Mononuclear cell (primary cell): ENCODE measurements around the gene ETF1. TPM values are rescaled to one million over a fixed set of nuclear protein-coding genes. Genes with fewer than 3 reads are reported as not detected.
"Not testable (repeated sequence)": the region's sequence is repeated elsewhere in the genome, so short reads cannot be mapped to it uniquely, and the experiment has no call there.

Experiments
- H3K27me3 ChIP-seq: 2 replicates; pipeline ENCODE4 v1.6.0; 2011; ENCODE audit warnings: low read length, control low read depth; ENCODE audit not compliant: insufficient read depth
- H3K4me1 ChIP-seq: 2 replicates; pipeline ENCODE4 v1.5.1; 2011; ENCODE audit warnings: mild to moderate bottlenecking, low read length, control low read depth; ENCODE audit not compliant: insufficient read depth
- H3K4me3 ChIP-seq: 2 replicates; pipeline ENCODE4 v1.5.1; 2011; ENCODE audit warnings: mild to moderate bottlenecking, low read length, moderate library complexity
- H3K9me3 ChIP-seq: 2 replicates; pipeline ENCODE4 v1.5.1; 2011; ENCODE audit warnings: low read depth, mild to moderate bottlenecking, control low read depth, low read length
- total RNA-seq: library from RNA; depleted of rRNA; stranded (reverse); fragments of >200 nt; gene quantifications from one replicate; pipeline ENCODE4 v1.2.3, GENCODE V29; 2012

The ETF1 gene
- total RNA-seq, 1 donor = 189 TPM

- Histone ChIP-seq H3K4me1 (peaks cover 7% of the 10 kb centered on the region), H3K4me3 (no peak overlapping the region), H3K9me3 (no peaks in the 10 kb centered on the region), H3K27me3 (no peaks in the 10 kb centered on the region)
Observed at GRCh38 chr5:138523406-138523805, 19.6 kb downstream of the ETF1 start.

GRCh38 chr5:138520971-138521370 is 22.1 kb downstream of the ETF1 start:
- Histone ChIP-seq H3K4me1 (peaks cover 7% of the 10 kb centered on the region), H3K27me3 (no peaks in the 10 kb centered on the region), H3K4me3 (no peak overlapping the region), H3K9me3 (no peaks in the 10 kb centered on the region)

GRCh38 chr5:138517437-138517836 is 25.6 kb downstream of the ETF1 start:
- Histone ChIP-seq H3K27me3 (no peaks in the 10 kb centered on the region), H3K4me3 (no peak overlapping the region), H3K4me1 (peaks cover 7% of the 10 kb centered on the region), H3K9me3 (no peaks in the 10 kb centered on the region)

- Histone ChIP-seq H3K9me3 (no peaks in the 10 kb centered on the region), H3K27me3 (no peaks in the 10 kb centered on the region), H3K4me1 (peaks cover 4% of the 10 kb centered on the region), H3K4me3 (no peak overlapping the region)
Observed at GRCh38 chr5:138515556-138516245, 27.3 kb downstream of the ETF1 start.

- H3K4me3 ChIP-seq = no peak overlapping the region
- H3K4me1 ChIP-seq = no peaks in the 10 kb centered on the region
- H3K27me3 ChIP-seq = no peaks in the 10 kb centered on the region
- no peaks in the 10 kb centered on the region for H3K9me3 ChIP-seq
Observed at GRCh38 chr5:138514021-138514420, 29.0 kb downstream of the ETF1 start.

- Histone ChIP-seq H3K4me1 (no peaks in the 10 kb centered on the region), H3K4me3 (no peak overlapping the region), H3K27me3 (no peaks in the 10 kb centered on the region), H3K9me3 (no peaks in the 10 kb centered on the region)
Observed at GRCh38 chr5:138508958-138509357, 34.1 kb downstream of the ETF1 start.

GRCh38 chr5:138507485-138507884 is 35.6 kb downstream of the ETF1 start:
- not testable (repeated sequence) for H3K4me3 ChIP-seq, H3K4me1 ChIP-seq, H3K9me3 ChIP-seq, H3K27me3 ChIP-seq

GRCh38 chr5:138506370-138507306 is 36.4 kb downstream of the ETF1 start:
- Histone ChIP-seq H3K4me1 (no peaks in the 10 kb centered on the region), H3K4me3 (no peak overlapping the region), H3K9me3 (no peaks in the 10 kb centered on the region), H3K27me3 (no peaks in the 10 kb centered on the region)

GRCh38 chr5:138504799-138505198 is 38.2 kb downstream of the ETF1 start:
- H3K4me1 ChIP-seq = no peaks in the 10 kb centered on the region
- H3K27me3 ChIP-seq = no peaks in the 10 kb centered on the region
- no peaks in the 10 kb centered on the region for H3K9me3 ChIP-seq
- no peak overlapping the region for H3K4me3 ChIP-seq

GRCh38 chr5:138503487-138504270 is 39.4 kb downstream of the ETF1 start:
- Histone ChIP-seq H3K4me1 (no peaks in the 10 kb centered on the region), H3K9me3 (no peaks in the 10 kb centered on the region), H3K4me3 (no peak overlapping the region), H3K27me3 (no peaks in the 10 kb centered on the region)

- no peaks in the 10 kb centered on the region for H3K9me3 ChIP-seq
- H3K4me1 ChIP-seq = no peaks in the 10 kb centered on the region
- H3K4me3 ChIP-seq = no peak overlapping the region
- H3K27me3 ChIP-seq = no peaks in the 10 kb centered on the region
Observed at GRCh38 chr5:138502521-138502920, 40.5 kb downstream of the ETF1 start.

- Histone ChIP-seq H3K9me3 (no peaks in the 10 kb centered on the region), H3K4me1 (no peaks in the 10 kb centered on the region)
Observed at GRCh38 chr5:138502121-138502520, 40.9 kb downstream of the ETF1 start.

GRCh38 chr5:138498376-138498775 is 44.7 kb downstream of the ETF1 start:
- Histone ChIP-seq H3K4me3 (no peak overlapping the region), H3K27me3 (no peaks in the 10 kb centered on the region), H3K4me1 (no peaks in the 10 kb centered on the region), H3K9me3 (no peaks in the 10 kb centered on the region)

More at GRCh38 chr5:138502121-138502520, 40.9 kb downstream of the ETF1 start:
- H3K27me3 ChIP-seq = no peaks in the 10 kb centered on the region
- no peak overlapping the region for H3K4me3 ChIP-seq

GRCh38 chr5:138495351-138495750 is 47.7 kb downstream of the ETF1 start:
- H3K4me3 ChIP-seq = no peak overlapping the region
- no peaks in the 10 kb centered on the region for H3K9me3 ChIP-seq
- H3K27me3 ChIP-seq = peaks cover 15% of the 10 kb centered on the region
- peaks cover 16% of the 10 kb centered on the region for H3K4me1 ChIP-seq

- Histone ChIP-seq H3K27me3 (peaks cover 27% of the 10 kb centered on the region), H3K4me3 (peak overlapping the region; percentile 48)
Observed at GRCh38 chr5:138492560-138493045, 50.4 kb downstream of the ETF1 start.

More at GRCh38 chr5:138492560-138493045, 50.4 kb downstream of the ETF1 start:
- H3K4me1 ChIP-seq = peaks cover 16% of the 10 kb centered on the region
- no peaks in the 10 kb centered on the region for H3K9me3 ChIP-seq
